BE2C (cell line): ENCODE results near the gene GPRC5A. TPM values are rescaled to one million over a fixed set of nuclear protein-coding genes. Genes with fewer than 3 reads are reported as not detected.
A peak's percentile ranks its signal among the peaks of the same experiment; 100 is the strongest.
"Not testable (repeated sequence)": the region's sequence is repeated elsewhere in the genome, so short reads cannot be mapped to it uniquely, and the experiment has no call there.

Experiments used
- DNase-seq: peaks from one replicate; pipeline ENCODE4 v3.0.0-alpha.2; 2020
- H3K27me3 ChIP-seq: fragments of 250-450 bp; sonication (Bioruptor Pico); 2 replicates; pipeline ENCODE4 v1.5.1; 2020; ENCODE audit warnings: mild to moderate bottlenecking
- H3K36me3 ChIP-seq: fragments of 250-450 bp; sonication (Bioruptor Pico); 2 replicates; pipeline ENCODE4 v1.5.1; 2020; ENCODE audit warnings: mild to moderate bottlenecking
- H3K4me1 ChIP-seq: fragments of 250-450 bp; sonication (Bioruptor Pico); 2 replicates; pipeline ENCODE4 v1.5.1; 2020
- H3K4me3 ChIP-seq: 2 replicates; pipeline ENCODE4 v1.5.1; 2011; ENCODE audit warnings: low read depth, low read length
- H3K9me3 ChIP-seq: fragments of 250-450 bp; sonication (Bioruptor Pico); 2 replicates; pipeline ENCODE4 v1.5.1; 2020
- polyA plus RNA-seq: library from polyadenylated mRNA; unstranded; fragments of >200 nt; gene quantifications from one replicate; pipeline ENCODE4 v1.2.1, GENCODE V29; 2012; ENCODE audit warnings: low read depth, missing spikeins; ENCODE audit not compliant: insufficient read length, insufficient read depth
- TF ChIP-seq, protein P1 (sequence below): IDR thresholded peaks from 2 replicates; pipeline ENCODE4 v1.5.1; 2012; ENCODE audit warnings: mild to moderate bottlenecking, low read depth, low read length

Gene GPRC5A
- not detected for polyA plus RNA-seq

- peak; percentile 34 for DNase-seq
- TF ChIP-seq, protein P1, sequence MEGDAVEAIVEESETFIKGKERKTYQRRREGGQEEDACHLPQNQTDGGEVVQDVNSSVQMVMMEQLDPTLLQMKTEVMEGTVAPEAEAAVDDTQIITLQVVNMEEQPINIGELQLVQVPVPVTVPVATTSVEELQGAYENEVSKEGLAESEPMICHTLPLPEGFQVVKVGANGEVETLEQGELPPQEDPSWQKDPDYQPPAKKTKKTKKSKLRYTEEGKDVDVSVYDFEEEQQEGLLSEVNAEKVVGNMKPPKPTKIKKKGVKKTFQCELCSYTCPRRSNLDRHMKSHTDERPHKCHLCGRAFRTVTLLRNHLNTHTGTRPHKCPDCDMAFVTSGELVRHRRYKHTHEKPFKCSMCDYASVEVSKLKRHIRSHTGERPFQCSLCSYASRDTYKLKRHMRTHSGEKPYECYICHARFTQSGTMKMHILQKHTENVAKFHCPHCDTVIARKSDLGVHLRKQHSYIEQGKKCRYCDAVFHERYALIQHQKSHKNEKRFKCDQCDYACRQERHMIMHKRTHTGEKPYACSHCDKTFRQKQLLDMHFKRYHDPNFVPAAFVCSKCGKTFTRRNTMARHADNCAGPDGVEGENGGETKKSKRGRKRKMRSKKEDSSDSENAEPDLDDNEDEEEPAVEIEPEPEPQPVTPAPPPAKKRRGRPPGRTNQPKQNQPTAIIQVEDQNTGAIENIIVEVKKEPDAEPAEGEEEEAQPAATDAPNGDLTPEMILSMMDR = no peak
- H3K36me3 ChIP-seq = no peaks in the 10 kb centered on the region
- H3K4me1 ChIP-seq = no peaks in the 10 kb centered on the region; the same call in 1 of the 2 replicates
- peaks cover 67% of the 10 kb centered on the region for H3K27me3 ChIP-seq
- H3K9me3 ChIP-seq = no peaks in the 10 kb centered on the region
- peak within 1 kb of the TSS; percentile 56 for H3K4me3 ChIP-seq
Measured at GRCh38 chr12:12891080-12891880, at the start of gene GPRC5A. Gene GPRC5A, plus strand, starts transcription at chr12:12891562. Its CDS starts 16,688 bp downstream, at chr12:12908250.

DNA sequence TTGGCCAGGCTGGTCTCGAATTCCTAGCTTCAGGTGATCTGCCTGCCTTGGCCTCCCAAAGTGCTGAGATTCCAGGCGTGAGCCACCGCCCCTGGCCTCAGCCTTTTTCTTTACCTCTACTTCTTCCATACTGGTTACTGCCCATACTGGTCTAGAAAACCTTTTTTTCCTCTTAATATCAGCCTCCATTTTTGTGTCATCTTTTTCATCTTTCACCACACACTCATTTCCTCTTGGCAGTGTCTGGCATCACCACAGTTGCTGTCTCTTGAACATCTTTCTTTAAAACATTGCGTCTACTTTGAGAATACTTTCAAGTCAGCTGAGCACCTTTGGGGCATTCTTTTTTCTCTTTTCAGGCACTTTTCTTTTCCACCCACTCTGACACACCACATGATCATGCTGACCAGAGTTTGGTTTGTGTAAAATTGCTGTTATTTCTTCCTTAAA is 45.5 kb upstream of the GPRC5A start:
- no peak overlapping the region for H3K4me3 ChIP-seq
- TF ChIP-seq, protein P1 = no peak
- no peaks in the 10 kb centered on the region for H3K9me3 ChIP-seq
- no peaks in the 10 kb centered on the region for H3K36me3 ChIP-seq
- H3K4me1 ChIP-seq = no peaks in the 10 kb centered on the region
- no peak for DNase-seq
- no peaks in the 10 kb centered on the region for H3K27me3 ChIP-seq

DNA sequence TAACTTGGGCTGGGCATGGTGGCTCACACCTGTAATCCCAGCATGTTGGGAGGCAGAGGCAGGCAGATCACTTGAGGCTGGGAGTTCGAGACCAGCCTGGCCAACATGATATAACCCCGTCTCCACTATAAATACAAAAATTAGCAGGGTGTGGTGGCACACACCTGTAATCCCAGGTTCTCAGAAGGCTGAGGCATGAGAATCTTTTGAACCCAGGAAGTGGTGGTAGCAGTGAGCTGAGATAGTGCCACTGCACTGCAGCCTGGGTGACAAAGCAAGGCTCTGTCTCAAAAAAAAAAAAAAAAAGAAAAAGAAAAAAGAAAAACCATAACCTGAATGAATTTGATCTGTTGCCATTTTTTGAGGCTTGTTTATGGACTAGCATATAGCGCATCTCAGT is 44.6 kb upstream of the GPRC5A start:
- not testable (repeated sequence) for DNase-seq, H3K4me1 ChIP-seq

GRCh38 chr12:12853435-12853834 is 37.9 kb upstream of the GPRC5A start:
- Histone ChIP-seq H3K4me3 (no peak overlapping the region), H3K9me3 (no peaks in the 10 kb centered on the region), H3K4me1 (no peaks in the 10 kb centered on the region), H3K36me3 (no peaks in the 10 kb centered on the region), H3K27me3 (no peaks in the 10 kb centered on the region)
- TF ChIP-seq, protein P1 = no peak
- no peak for DNase-seq

More for the DNA sequence above, 44.6 kb upstream of the GPRC5A start:
- H3K36me3 ChIP-seq, H3K27me3 ChIP-seq, H3K9me3 ChIP-seq, H3K4me3 ChIP-seq: not testable (repeated sequence)

- Histone ChIP-seq H3K36me3 (no peaks in the 10 kb centered on the region), H3K9me3 (no peaks in the 10 kb centered on the region), H3K27me3 (no peaks in the 10 kb centered on the region), H3K4me3 (no peak overlapping the region), H3K4me1 (no peaks in the 10 kb centered on the region)
- peak; percentile 14 for DNase-seq
- TF ChIP-seq, protein P1 = no peak
Measured at GRCh38 chr12:12859690-12860089, 31.7 kb upstream of the GPRC5A start.

- DNase-seq = no peak
- H3K27me3 ChIP-seq = no peaks in the 10 kb centered on the region
- H3K4me1 ChIP-seq = no peaks in the 10 kb centered on the region
- H3K36me3 ChIP-seq = no peaks in the 10 kb centered on the region
- TF ChIP-seq, protein P1 = no peak
- H3K4me3 ChIP-seq = no peak overlapping the region
- H3K9me3 ChIP-seq = no peaks in the 10 kb centered on the region
Measured at GRCh38 chr12:12864243-12864642, 27.1 kb upstream of the GPRC5A start.
